Gastroesophageal sphincter (tissue), 4 donors: ENCODE measurements around the gene SAE1. TPM values are rescaled to one million over a fixed set of nuclear protein-coding genes. Genes with fewer than 3 reads are reported as not detected.

ENCODE experiments used
- ATAC-seq: fragments of 150-250 bp; one replicate; pipeline ENCODE4 v1.9.1; 2016; ENCODE audit warnings: mild to moderate bottlenecking, moderate library complexity
- H3K27ac ChIP-seq, 4 donors: fragments of 200-600 bp; sonication (generic) in 3 of 4; 1 replicate in 3 of 4; 2 replicates in 1 of 4; pipeline ENCODE4 v1.5.1; 2016 to 2019
- H3K27me3 ChIP-seq: fragments of 200-600 bp; sonication (generic); one replicate; pipeline ENCODE4 v1.5.1; 2019
- H3K36me3 ChIP-seq, 2 donors: fragments of 200-600 bp; sonication (generic); one replicate each; pipeline ENCODE4 v1.5.1; 2019; ENCODE audit warnings: control low read depth in 1 of 2
- H3K4me1 ChIP-seq, 3 donors: fragments of 200-600 bp; sonication (generic); 1 replicate in 2 of 3; 2 replicates in 1 of 3; pipeline ENCODE4 v1.5.1; 2016 to 2019; ENCODE audit warnings: control low read depth in 2 of 3
- H3K4me3 ChIP-seq, 2 donors: fragments of 200-600 bp; sonication (generic); one replicate each; pipeline ENCODE4 v1.5.1; 2019; ENCODE audit warnings: mild to moderate bottlenecking in 1 of 2, moderate library complexity in 1 of 2
- H3K9me3 ChIP-seq, 3 donors: fragments of 200-600 bp; sonication (generic); one replicate each; pipeline ENCODE4 v1.5.1; 2017 to 2019; ENCODE audit warnings: control low read depth in 2 of 3
- EP300 ChIP-seq: sonication (generic); formaldehyde crosslinking; IDR thresholded peaks from one replicate; pipeline ENCODE4 v1.6.1; 2017; ENCODE audit warnings: antibody characterized with exemption, mild to moderate bottlenecking
- POLR2A ChIP-seq, 2 donors: fragments of 450-650 bp; IDR thresholded peaks; one replicate each; pipeline ENCODE4 v1.6.1; 2017; ENCODE audit warnings: antibody characterized with exemption in 2 of 2, mild to moderate bottlenecking in 2 of 2, moderate library complexity in 1 of 2
- POLR2AphosphoS5 ChIP-seq: sonication (generic); formaldehyde crosslinking; IDR thresholded peaks from one replicate; pipeline ENCODE4 v1.6.1; 2017; ENCODE audit warnings: antibody characterized with exemption
- WGBS, 2 donors: methylation state at CpG; one replicate each; pipeline ENCODE4 v1.1.5; 2018; ENCODE audit warnings: low coverage in 1 of 2; 5-methylcytosine and 5-hydroxymethylcytosine counted together
- total RNA-seq, 4 donors: library from RNA; depleted of rRNA; stranded (reverse); fragments of >200 nt; gene quantifications; one replicate each; pipeline ENCODE4 v1.1.0, GENCODE V29; 2016
- TF ChIP-seq, protein P1 (sequence below), 4 experiments: fragments of 200-600 bp in 2 of 4; fragments of 450-650 bp in 2 of 4; sonication (generic) in 1 of 4; IDR thresholded peaks; one replicate each; pipeline ENCODE4 v1.5.1; 2017 to 2019; ENCODE audit warnings: antibody characterized with exemption in 4 of 4, mild to moderate bottlenecking in 2 of 4, moderate library complexity in 2 of 4

SAE1 gene
- total RNA-seq, 4 donors from 2014 or later, result 134 to 157 (median 153) TPM

DNA sequence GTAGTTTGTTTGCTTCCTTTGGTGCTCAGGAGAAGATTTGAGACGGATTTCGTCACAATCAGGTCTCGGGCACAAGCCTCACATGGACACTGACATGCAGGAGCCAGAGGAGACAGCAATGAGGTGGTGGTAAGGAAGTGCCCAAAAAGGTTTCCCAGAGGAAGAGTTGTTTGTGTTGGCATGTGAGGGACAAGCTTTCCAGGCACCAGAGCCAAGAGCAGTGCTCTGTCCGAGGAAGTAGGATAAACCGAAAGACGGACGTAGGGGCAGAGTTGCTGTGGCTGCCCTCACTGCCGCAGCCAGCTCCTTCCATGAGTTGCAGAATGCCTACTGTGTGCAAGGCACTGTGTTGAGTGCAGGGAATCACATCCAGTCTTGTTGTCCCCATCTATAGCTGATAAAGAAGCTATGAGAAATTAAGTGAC is 27.7 kb downstream of the SAE1 start:
- H3K4me3 ChIP-seq, result no peak overlapping the region
- ATAC-seq, result peak; percentile 32
- WGBS, 2 donors, result 19 to 20% methylated on average over 4 to 5 of the region's 8 CpGs
- H3K27me3 ChIP-seq, result no peaks in the 10 kb centered on the region
- no peaks in the 10 kb centered on the region for H3K9me3 ChIP-seq
- peak overlapping the region; percentile 76 to 84 (median 82) for H3K27ac ChIP-seq
- peaks cover 0 to 40% of the 10 kb centered on the region in 2 donors for H3K36me3 ChIP-seq
- TF ChIP-seq, protein P1, sequence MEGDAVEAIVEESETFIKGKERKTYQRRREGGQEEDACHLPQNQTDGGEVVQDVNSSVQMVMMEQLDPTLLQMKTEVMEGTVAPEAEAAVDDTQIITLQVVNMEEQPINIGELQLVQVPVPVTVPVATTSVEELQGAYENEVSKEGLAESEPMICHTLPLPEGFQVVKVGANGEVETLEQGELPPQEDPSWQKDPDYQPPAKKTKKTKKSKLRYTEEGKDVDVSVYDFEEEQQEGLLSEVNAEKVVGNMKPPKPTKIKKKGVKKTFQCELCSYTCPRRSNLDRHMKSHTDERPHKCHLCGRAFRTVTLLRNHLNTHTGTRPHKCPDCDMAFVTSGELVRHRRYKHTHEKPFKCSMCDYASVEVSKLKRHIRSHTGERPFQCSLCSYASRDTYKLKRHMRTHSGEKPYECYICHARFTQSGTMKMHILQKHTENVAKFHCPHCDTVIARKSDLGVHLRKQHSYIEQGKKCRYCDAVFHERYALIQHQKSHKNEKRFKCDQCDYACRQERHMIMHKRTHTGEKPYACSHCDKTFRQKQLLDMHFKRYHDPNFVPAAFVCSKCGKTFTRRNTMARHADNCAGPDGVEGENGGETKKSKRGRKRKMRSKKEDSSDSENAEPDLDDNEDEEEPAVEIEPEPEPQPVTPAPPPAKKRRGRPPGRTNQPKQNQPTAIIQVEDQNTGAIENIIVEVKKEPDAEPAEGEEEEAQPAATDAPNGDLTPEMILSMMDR (IDR thresholded peaks at IDR 0.05), result no peak
- TF ChIP-seq EP300 (no peak), POLR2A (IDR thresholded peaks at IDR 0.05) (no peak), POLR2AphosphoS5 (no peak)
- peaks cover 10 to 86% (median 29%) of the 10 kb centered on the region in 3 donors for H3K4me1 ChIP-seq

DNA sequence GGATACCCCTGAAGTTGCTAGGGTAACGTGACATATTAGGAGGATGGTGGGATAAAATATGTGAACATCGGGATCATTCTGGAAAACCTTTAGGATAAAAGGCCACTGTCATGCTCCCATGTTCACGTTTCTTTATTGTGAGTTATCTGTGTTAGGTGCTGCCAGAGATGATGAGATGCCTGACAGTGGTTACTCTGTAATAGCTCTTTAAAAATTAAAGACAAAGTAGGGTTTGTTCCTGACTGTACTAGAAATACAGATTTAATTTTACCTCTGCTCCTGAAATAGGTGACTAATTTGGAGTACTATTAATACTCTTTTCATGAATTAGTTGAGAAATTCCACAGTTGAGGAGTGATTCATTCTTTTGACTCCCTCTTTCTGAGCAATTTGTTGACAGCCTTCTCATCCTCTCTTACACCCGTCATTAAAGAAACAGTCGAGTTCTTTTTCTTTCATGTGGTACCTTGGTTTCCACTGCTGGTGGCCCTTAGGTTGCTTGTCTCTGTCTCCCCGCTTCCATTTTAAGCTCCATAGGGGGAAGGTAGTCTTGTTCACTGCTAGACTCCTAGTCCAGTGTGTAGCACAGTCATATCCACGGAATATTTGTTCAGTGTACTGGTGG is 28.4 kb downstream of the SAE1 start:
- ATAC-seq, result no peak
- TF ChIP-seq, protein P1 (IDR thresholded peaks at IDR 0.05), result no peak
- TF ChIP-seq EP300 (no peak), POLR2A (IDR thresholded peaks at IDR 0.05) (no peak), POLR2AphosphoS5 (no peak)

GRCh38 chr19:47161876-47162489 is 31.3 kb downstream of the SAE1 start:
- Histone ChIP-seq H3K4me3 (no peak overlapping the region), H3K27ac (peak overlapping the region in 3 of 4 donors; percentile 39 to 46 (median 44)), H3K36me3 (peaks cover 0 to 25% of the 10 kb centered on the region in 2 donors), H3K9me3 (no peaks in the 10 kb centered on the region), H3K4me1 (peaks cover 8 to 58% (median 20%) of the 10 kb centered on the region in 3 donors), H3K27me3 (no peaks in the 10 kb centered on the region)
- WGBS, 2 donors, result 42 to 58% methylated on average over 3 of the region's 3 CpGs
- no peak for ATAC-seq
- no peak for TF ChIP-seq POLR2A (IDR thresholded peaks at IDR 0.05)
- no peak for TF ChIP-seq POLR2AphosphoS5
- TF ChIP-seq EP300, result no peak
- TF ChIP-seq, protein P1 (IDR thresholded peaks at IDR 0.05), result no peak

More for the DNA sequence above, 28.4 kb downstream of the SAE1 start:
- Histone ChIP-seq H3K4me1 (peaks cover 10 to 85% (median 29%) of the 10 kb centered on the region in 3 donors), H3K36me3 (peaks cover 0 to 34% of the 10 kb centered on the region in 2 donors), H3K4me3 (no peak overlapping the region), H3K27me3 (no peaks in the 10 kb centered on the region), H3K9me3 (no peaks in the 10 kb centered on the region), H3K27ac (peak overlapping the region; percentile 76 to 84 (median 82))
- 47 to 64% methylated on average over 6 to 7 of the region's 7 CpGs for WGBS, 2 donors

DNA sequence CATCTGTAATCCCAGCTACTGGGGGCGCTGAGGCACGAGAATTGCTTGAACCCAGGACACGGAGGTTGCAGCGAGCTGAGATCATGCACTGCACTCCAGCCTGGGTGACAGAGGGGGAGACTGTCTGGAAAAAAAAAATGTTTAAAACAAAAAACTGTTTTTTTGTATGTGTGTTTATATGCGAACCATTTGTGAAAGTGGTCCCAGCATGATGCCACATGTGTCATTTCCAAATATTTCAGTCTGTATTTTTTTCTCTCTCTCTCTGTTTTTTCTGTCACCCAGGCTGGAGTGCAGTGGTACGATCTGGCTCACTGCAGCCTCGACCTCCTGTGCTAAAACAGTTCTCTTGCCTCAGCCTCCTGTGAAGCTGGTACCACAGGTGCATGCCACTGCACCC is 37.4 kb downstream of the SAE1 start:
- Histone ChIP-seq H3K9me3 (no peaks in the 10 kb centered on the region), H3K36me3 (peaks cover 0 to 67% of the 10 kb centered on the region in 2 donors), H3K27ac (no peak overlapping the region), H3K27me3 (no peaks in the 10 kb centered on the region), H3K4me3 (no peak overlapping the region), H3K4me1 (peaks cover 0 to 9% (median 0%) of the 10 kb centered on the region in 3 donors)
- 85 to 90% methylated on average over 2 to 7 of the region's 7 CpGs for WGBS, 2 donors
- TF ChIP-seq, protein P1 (IDR thresholded peaks at IDR 0.05), result no peak
- TF ChIP-seq EP300 (no peak), POLR2A (IDR thresholded peaks at IDR 0.05) (no peak), POLR2AphosphoS5 (no peak)
- no peak for ATAC-seq
